ENCODE results near the gene CA10. TPM values are rescaled to one million over a fixed set of nuclear protein-coding genes. Genes with fewer than 3 reads are reported as not detected.

CA10 gene
- total RNA-seq, 1 experiment from 2014 or later, result not detected

- no peak for TF ChIP-seq CTCF (IDR thresholded peaks at IDR 0.05; ENCODE audit: insufficient read depth in 1 of 2, low read depth in 1 of 2, low read length in 1 of 2, severe bottlenecking in 1 of 2, unreplicated experiment in 1 of 2)
- no TSS peak for BruUV-seq (replicated peaks)
- DNase-seq, result peak in 1 of 2 experiments; percentile 27
- Histone ChIP-seq H3K4me3 (ENCODE audit: low read depth, low read length) (no peak overlapping the region), H3K36me3 (ENCODE audit: control insufficient read depth, insufficient read depth, low read length) (no peaks in the 10 kb centered on the region), H3K27me3 (replicated peaks; ENCODE audit: control insufficient read depth, insufficient read depth, low read length) (no peaks in the 10 kb centered on the region), H3K9me3 (no peaks in the 10 kb centered on the region), H3K4me1 (peaks cover 13% of the 10 kb centered on the region)
- Mint-ChIP-seq H3K4me3 (ENCODE audit: unreplicated experiment) (no peak overlapping the region), H3K9me3 (ENCODE audit: unreplicated experiment) (no peaks in the 10 kb centered on the region), H3K4me1 (ENCODE audit: low read depth, unreplicated experiment) (peaks cover 9% of the 10 kb centered on the region), H3K27ac (ENCODE audit: unreplicated experiment) (no peak overlapping the region), H3K36me3 (ENCODE audit: insufficient read depth, unreplicated experiment) (no peaks in the 10 kb centered on the region), H3K27me3 (ENCODE audit: insufficient read depth, unreplicated experiment) (no peaks in the 10 kb centered on the region)
- CTCF ChIA-PET, result interaction anchor here (0.6 kb wide), 1 partner anchor 173 kb away, joined by 3 read pairs; no protein-coding TSS in a partner anchor
- intact Hi-C loops (cut with micrococcal nuclease; ENCODE audit: unreplicated experiment), result no loop called here
- POLR2A ChIA-PET, result no interaction called here
Observed at GRCh38 chr17:51608251-51608933, 550.1 kb downstream of the CA10 start.

- Histone ChIP-seq H3K36me3 (ENCODE audit: control insufficient read depth, insufficient read depth, low read length) (no peaks in the 10 kb centered on the region), H3K9me3 (no peaks in the 10 kb centered on the region), H3K4me1 (peaks cover 13% of the 10 kb centered on the region), H3K4me3 (ENCODE audit: low read depth, low read length) (no peak overlapping the region), H3K27me3 (replicated peaks; ENCODE audit: control insufficient read depth, insufficient read depth, low read length) (no peaks in the 10 kb centered on the region)
- H3K4me3 Mint-ChIP-seq (ENCODE audit: unreplicated experiment), result no peak overlapping the region
- intact Hi-C loops (cut with micrococcal nuclease; ENCODE audit: unreplicated experiment), result no loop called here
- ChIA-PET CTCF (no interaction called here), POLR2A (no interaction called here)
- H3K36me3 Mint-ChIP-seq (ENCODE audit: insufficient read depth, unreplicated experiment), result no peaks in the 10 kb centered on the region
- no peak for DNase-seq
- TF ChIP-seq CTCF (IDR thresholded peaks at IDR 0.05; ENCODE audit: insufficient read depth in 1 of 2, low read depth in 1 of 2, low read length in 1 of 2, severe bottlenecking in 1 of 2, unreplicated experiment in 1 of 2), result no peak
- peaks cover 9% of the 10 kb centered on the region for H3K4me1 Mint-ChIP-seq (ENCODE audit: low read depth, unreplicated experiment)
- no peak overlapping the region for H3K27ac Mint-ChIP-seq (ENCODE audit: unreplicated experiment)
- H3K27me3 Mint-ChIP-seq (ENCODE audit: insufficient read depth, unreplicated experiment), result no peaks in the 10 kb centered on the region
- no peaks in the 10 kb centered on the region for H3K9me3 Mint-ChIP-seq (ENCODE audit: unreplicated experiment)
- no TSS peak for BruUV-seq (replicated peaks)
Observed at GRCh38 chr17:51607512-51607911, 551.0 kb downstream of the CA10 start.

GRCh38 chr17:51604299-51605020 lies 554.1 kb downstream of the CA10 start:
- CTCF ChIA-PET, result no interaction called here

More at GRCh38 chr17:51604299-51605020, 554.1 kb downstream of the CA10 start:
- H3K36me3 ChIP-seq (ENCODE audit: control insufficient read depth, insufficient read depth, low read length), result no peaks in the 10 kb centered on the region
- H3K4me3 Mint-ChIP-seq (ENCODE audit: unreplicated experiment), result no peak overlapping the region
- H3K9me3 Mint-ChIP-seq (ENCODE audit: unreplicated experiment), result no peaks in the 10 kb centered on the region
- POLR2A ChIA-PET, result no interaction called here
- no peak overlapping the region for H3K27ac Mint-ChIP-seq (ENCODE audit: unreplicated experiment)
- H3K9me3 ChIP-seq, result no peaks in the 10 kb centered on the region
- H3K4me3 ChIP-seq (ENCODE audit: low read depth, low read length), result no peak overlapping the region
- DNase-seq, result no peak
- intact Hi-C loops (cut with micrococcal nuclease; ENCODE audit: unreplicated experiment), result no loop called here
- no peak for TF ChIP-seq CTCF (IDR thresholded peaks at IDR 0.05; ENCODE audit: insufficient read depth in 1 of 2, low read depth in 1 of 2, low read length in 1 of 2, severe bottlenecking in 1 of 2, unreplicated experiment in 1 of 2)
- H3K27me3 Mint-ChIP-seq (ENCODE audit: insufficient read depth, unreplicated experiment), result no peaks in the 10 kb centered on the region
- H3K4me1 ChIP-seq, result peaks cover 13% of the 10 kb centered on the region
- no TSS peak for BruUV-seq (replicated peaks)
- no peaks in the 10 kb centered on the region for H3K27me3 ChIP-seq (replicated peaks; ENCODE audit: control insufficient read depth, insufficient read depth, low read length)
- no peaks in the 10 kb centered on the region for H3K36me3 Mint-ChIP-seq (ENCODE audit: insufficient read depth, unreplicated experiment)
- H3K4me1 Mint-ChIP-seq (ENCODE audit: low read depth, unreplicated experiment), result peaks cover 9% of the 10 kb centered on the region

Measured in Caco-2 (cell line).